Measurements from ENCODE around the gene PDE8B.

The PDE8B gene

GRCh38 chr5:77210091-77210963 is at the start of gene PDE8B:
Gene PDE8B (plus strand): TSS chr5:77210680. CDS start chr5:77210926, 246 bp downstream.
- DNase-seq = no peak

- DNase-seq = no peak
These were observed 47.0 kb upstream of the PDE8B start for GRCh38 chr5:77163453-77163852.

- no peak for DNase-seq
These were observed 43.4 kb upstream of the PDE8B start for GRCh38 chr5:77167063-77167462.

- DNase-seq = no peak
These were observed 42.8 kb upstream of the PDE8B start for GRCh38 chr5:77167695-77168121.

GRCh38 chr5:77168161-77168878 is 42.2 kb upstream of the PDE8B start:
- DNase-seq = no peak

GRCh38 chr5:77168879-77169244 is 41.6 kb upstream of the PDE8B start:
- DNase-seq = no peak

GRCh38 chr5:77170196-77170890 is 40.1 kb upstream of the PDE8B start:
- no peak for DNase-seq

- DNase-seq = no peak
These were observed 39.2 kb upstream of the PDE8B start for GRCh38 chr5:77171141-77171910.

GRCh38 chr5:77172713-77173328 is 37.7 kb upstream of the PDE8B start:
- DNase-seq = no peak

GRCh38 chr5:77174526-77174925 is 36.0 kb upstream of the PDE8B start:
- no peak for DNase-seq

- DNase-seq = no peak
These were observed 35.2 kb upstream of the PDE8B start for GRCh38 chr5:77175231-77175630.

- no peak for DNase-seq
These were observed 34.1 kb upstream of the PDE8B start for GRCh38 chr5:77176429-77176828.

GRCh38 chr5:77177576-77177975 is 32.9 kb upstream of the PDE8B start:
- DNase-seq = no peak

- DNase-seq = no peak
These were observed 30.1 kb upstream of the PDE8B start for GRCh38 chr5:77180167-77181081.

GRCh38 chr5:77181173-77181572 is 29.3 kb upstream of the PDE8B start:
- no peak for DNase-seq

- DNase-seq = no peak
These were observed 28.7 kb upstream of the PDE8B start for GRCh38 chr5:77181596-77182304.

GRCh38 chr5:77182367-77182766 is 28.1 kb upstream of the PDE8B start:
- DNase-seq = no peak

- no peak for DNase-seq
These were observed 23.7 kb upstream of the PDE8B start for GRCh38 chr5:77186652-77187370.

GRCh38 chr5:77189421-77189820 is 21.1 kb upstream of the PDE8B start:
- DNase-seq = no peak
